ENCODE data around the gene DENND6A.
A peak's percentile ranks its signal among the peaks of the same experiment; 100 is the strongest.

DENND6A gene, protein sequence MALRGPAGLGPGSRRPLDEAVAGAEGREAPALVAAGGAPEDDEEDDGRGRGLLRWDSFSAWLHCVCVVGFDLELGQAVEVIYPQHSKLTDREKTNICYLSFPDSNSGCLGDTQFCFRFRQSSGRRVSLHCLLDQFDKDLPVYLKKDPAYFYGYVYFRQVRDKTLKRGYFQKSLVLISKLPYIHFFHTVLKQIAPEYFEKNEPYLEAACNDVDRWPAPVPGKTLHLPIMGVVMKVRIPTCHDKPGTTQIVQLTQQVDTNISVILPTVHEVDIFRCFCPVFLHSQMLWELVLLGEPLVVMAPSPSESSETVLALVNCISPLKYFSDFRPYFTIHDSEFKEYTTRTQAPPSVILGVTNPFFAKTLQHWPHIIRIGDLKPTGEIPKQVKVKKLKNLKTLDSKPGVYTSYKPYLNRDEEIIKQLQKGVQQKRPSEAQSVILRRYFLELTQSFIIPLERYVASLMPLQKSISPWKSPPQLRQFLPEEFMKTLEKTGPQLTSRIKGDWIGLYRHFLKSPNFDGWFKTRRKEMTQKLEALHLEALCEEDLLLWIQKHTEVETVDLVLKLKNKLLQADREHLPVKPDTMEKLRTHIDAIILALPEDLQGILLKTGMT

DNA sequence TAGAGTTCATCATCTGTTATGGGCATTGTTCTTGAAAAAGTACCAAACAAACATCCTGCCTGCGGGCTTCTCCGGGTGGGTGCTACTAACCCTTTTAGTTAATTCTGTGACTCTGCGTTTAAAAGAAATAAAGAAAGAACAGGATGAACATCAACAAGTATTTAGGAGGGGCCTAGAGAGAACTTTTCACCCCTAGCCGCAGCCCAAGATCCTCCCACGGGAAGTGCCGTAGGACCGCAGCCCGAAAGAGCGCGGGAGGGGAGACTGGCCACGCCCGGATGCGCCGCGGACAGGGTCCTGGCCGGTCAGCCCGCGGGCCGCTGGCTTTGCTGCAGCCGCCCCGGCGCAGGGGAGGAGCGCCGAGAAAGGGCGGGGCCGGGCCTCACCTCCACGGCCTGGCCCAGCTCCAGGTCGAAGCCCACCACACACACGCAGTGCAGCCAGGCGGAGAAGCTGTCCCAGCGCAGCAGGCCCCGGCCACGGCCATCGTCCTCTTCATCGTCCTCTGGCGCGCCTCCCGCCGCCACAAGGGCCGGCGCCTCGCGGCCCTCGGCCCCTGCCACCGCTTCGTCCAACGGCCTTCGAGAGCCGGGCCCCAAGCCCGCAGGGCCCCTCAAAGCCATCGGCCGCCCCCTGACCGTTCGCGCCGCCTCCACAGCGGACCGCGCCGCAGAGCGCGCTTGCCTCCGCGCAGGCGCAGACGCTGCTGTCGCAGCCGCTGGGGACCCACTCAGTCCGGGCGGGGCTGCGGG, at the start of gene DENND6A:
DENND6A (minus strand) TSS at position 682 of the 752 bp plus-strand sequence; CDS start at position 623, 59 bp downstream.
- DNase-seq (ENCODE audit: low spot score): peak; percentile 97
- in situ Hi-C loops (cut with MboI; ENCODE audit: low pct_unique_long_range_greater_than_20kb, low sequenced_read_pairs, unreplicated experiment): no loop called here

DNA sequence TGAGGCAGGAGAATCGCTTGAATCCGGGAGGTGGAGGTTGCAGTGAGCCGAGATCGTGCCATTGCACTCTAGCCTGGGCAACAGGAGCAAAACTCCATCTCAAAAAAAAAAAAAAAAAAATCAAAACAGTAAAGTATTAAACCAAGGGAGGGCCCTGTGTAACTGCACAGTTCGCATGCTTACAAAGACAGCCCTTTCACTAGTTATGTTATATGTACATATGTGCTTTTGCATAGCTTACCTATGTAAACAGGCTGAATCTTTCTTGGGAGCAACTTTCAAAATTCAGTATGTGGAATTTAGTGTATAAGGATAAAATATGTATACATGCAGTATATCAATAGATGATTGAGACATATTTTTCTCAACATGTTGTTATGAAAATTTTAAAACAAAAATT, 47.1 kb upstream of the DENND6A start:
- no peak for DNase-seq (ENCODE audit: low spot score)
- TF ChIP-seq, protein P1, sequence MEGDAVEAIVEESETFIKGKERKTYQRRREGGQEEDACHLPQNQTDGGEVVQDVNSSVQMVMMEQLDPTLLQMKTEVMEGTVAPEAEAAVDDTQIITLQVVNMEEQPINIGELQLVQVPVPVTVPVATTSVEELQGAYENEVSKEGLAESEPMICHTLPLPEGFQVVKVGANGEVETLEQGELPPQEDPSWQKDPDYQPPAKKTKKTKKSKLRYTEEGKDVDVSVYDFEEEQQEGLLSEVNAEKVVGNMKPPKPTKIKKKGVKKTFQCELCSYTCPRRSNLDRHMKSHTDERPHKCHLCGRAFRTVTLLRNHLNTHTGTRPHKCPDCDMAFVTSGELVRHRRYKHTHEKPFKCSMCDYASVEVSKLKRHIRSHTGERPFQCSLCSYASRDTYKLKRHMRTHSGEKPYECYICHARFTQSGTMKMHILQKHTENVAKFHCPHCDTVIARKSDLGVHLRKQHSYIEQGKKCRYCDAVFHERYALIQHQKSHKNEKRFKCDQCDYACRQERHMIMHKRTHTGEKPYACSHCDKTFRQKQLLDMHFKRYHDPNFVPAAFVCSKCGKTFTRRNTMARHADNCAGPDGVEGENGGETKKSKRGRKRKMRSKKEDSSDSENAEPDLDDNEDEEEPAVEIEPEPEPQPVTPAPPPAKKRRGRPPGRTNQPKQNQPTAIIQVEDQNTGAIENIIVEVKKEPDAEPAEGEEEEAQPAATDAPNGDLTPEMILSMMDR (IDR thresholded peaks at IDR 0.05; ENCODE audit: extremely low read depth, insufficient read depth, missing control alignments): no peak
- in situ Hi-C loops (cut with MboI; ENCODE audit: low pct_unique_long_range_greater_than_20kb, low sequenced_read_pairs, unreplicated experiment): no loop called here

More for the DNA sequence above, at the start of gene DENND6A:
- TF ChIP-seq, protein P1 (IDR thresholded peaks at IDR 0.05; ENCODE audit: extremely low read depth, insufficient read depth, missing control alignments): no peak

DNA sequence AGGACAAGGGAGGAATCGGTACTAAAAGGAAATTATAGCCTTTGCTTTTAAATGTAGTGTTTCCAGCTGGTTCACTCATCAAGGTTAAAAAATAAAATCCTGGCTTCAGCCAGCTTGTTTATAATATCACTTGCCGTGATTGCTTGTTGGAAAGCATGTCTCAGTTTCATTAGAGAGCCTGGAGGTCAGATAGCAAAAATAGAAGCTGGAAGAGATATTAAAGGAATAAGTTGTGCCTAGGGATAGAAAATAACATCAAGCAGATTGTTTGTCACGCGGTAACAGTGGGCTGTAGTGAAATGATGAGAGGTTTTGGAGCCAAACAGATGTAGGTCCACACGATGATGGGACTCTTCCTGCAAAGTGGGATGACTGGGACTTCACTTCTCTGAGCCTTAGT, 45.5 kb upstream of the DENND6A start:
- DNase-seq (ENCODE audit: low spot score): no peak
- TF ChIP-seq, protein P1 (IDR thresholded peaks at IDR 0.05; ENCODE audit: extremely low read depth, insufficient read depth, missing control alignments): no peak
- in situ Hi-C loops (cut with MboI; ENCODE audit: low pct_unique_long_range_greater_than_20kb, low sequenced_read_pairs, unreplicated experiment): no loop called here

DNA sequence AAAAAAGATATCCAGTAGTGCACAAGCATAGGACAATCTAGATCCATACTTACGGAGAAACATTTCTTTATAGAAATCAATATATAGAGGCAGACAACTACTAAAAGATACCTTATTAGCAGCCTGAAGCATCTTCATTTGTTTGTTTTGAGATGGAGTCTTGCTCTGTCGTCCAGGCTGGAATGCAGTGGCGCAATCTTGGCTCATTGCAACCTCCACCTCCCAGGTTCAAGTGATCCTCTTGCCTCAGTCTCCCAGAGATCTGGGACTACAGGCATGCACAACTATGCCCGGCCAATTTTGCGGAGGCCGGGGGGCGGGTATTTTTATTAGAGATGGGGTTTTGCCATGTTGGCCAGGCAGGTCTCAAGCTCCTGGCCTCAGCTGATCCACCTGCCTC, 45.0 kb upstream of the DENND6A start:
- TF ChIP-seq, protein P1 (IDR thresholded peaks at IDR 0.05; ENCODE audit: extremely low read depth, insufficient read depth, missing control alignments): no peak
- no peak for DNase-seq (ENCODE audit: low spot score)
- in situ Hi-C loops (cut with MboI; ENCODE audit: low pct_unique_long_range_greater_than_20kb, low sequenced_read_pairs, unreplicated experiment): no loop called here

DNA sequence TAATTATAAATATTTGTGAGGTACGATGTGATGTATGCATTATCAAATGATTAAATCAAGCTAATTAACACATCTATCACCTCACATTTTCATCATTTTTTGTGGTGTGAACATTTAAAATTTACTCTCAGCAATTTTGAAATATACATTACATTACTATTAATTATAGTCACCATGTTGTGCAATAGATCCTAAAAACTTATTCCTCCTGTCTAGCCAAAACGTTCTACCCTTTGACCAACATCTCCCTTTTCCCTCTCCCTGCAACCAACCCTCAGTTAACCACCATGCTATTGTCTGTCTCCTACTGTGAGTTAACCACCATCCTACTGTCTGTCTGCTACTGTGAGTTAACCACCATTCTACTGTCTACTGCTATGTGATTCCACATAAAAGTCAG, 42.5 kb upstream of the DENND6A start:
- no peak for DNase-seq (ENCODE audit: low spot score)
- TF ChIP-seq, protein P1 (IDR thresholded peaks at IDR 0.05; ENCODE audit: extremely low read depth, insufficient read depth, missing control alignments): no peak
- in situ Hi-C loops (cut with MboI; ENCODE audit: low pct_unique_long_range_greater_than_20kb, low sequenced_read_pairs, unreplicated experiment): no loop called here

DNA sequence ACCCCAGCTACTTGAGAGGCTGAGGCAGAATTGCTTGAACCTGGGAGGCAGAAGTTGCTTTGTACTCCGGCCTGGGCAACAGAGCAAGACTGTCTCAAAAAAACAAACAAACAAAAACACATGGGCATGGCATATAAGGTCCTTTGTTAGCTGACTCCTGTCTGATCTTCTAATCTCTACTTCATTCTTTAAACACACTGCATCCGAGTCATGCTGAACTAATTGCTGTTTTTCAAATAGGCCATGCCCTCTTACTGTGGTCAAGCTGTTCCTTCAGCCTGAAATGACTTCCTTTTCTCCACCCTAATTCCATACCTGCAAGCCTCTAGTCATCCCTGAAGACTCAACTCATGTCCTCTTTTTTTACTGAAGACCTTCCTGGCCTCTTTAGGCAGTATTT, 40.9 kb upstream of the DENND6A start:
- in situ Hi-C loops (cut with MboI; ENCODE audit: low pct_unique_long_range_greater_than_20kb, low sequenced_read_pairs, unreplicated experiment): no loop called here
- no peak for DNase-seq (ENCODE audit: low spot score)

More for the DNA sequence above, 40.9 kb upstream of the DENND6A start:
- TF ChIP-seq, protein P1 (IDR thresholded peaks at IDR 0.05; ENCODE audit: extremely low read depth, insufficient read depth, missing control alignments): no peak
